KMS-11 (cell line): ENCODE measurements around the gene ZNF586.
A peak's percentile ranks its signal among the peaks of the same experiment; 100 is the strongest.
"Not testable (repeated sequence)": the region's sequence is repeated elsewhere in the genome, so short reads cannot be mapped to it uniquely, and the experiment has no call there.

Experiments used
- H2AFZ ChIP-seq: fragments of 200-600 bp; sonication (generic); 2 replicates; pipeline ENCODE4 v1.6.1; 2016; ENCODE audit warnings: antibody characterized with exemption, mixed run types, low read depth
- H3K27ac ChIP-seq: fragments of 200-600 bp; sonication (generic); 2 replicates; pipeline ENCODE4 v1.6.1; 2016; ENCODE audit warnings: mild to moderate bottlenecking, mixed run types
- H3K27me3 ChIP-seq: fragments of 200-600 bp; sonication (generic); 2 replicates; pipeline ENCODE4 v1.6.1; 2017; ENCODE audit warnings: mild to moderate bottlenecking, low read depth, mixed run types, moderate library complexity; ENCODE audit not compliant: insufficient read depth
- H3K36me3 ChIP-seq: fragments of 200-600 bp; sonication (generic); 2 replicates; pipeline ENCODE4 v1.6.1; 2017; ENCODE audit warnings: mild to moderate bottlenecking, mixed run types; ENCODE audit not compliant: insufficient read depth
- H3K4me1 ChIP-seq: fragments of 200-600 bp; sonication (generic); 2 replicates; pipeline ENCODE4 v1.6.1; 2016; ENCODE audit warnings: mild to moderate bottlenecking, low read depth, mixed run types; ENCODE audit not compliant: poor library complexity, severe bottlenecking
- H3K4me2 ChIP-seq: fragments of 200-600 bp; sonication (generic); 2 replicates; pipeline ENCODE4 v1.7.0; 2016; ENCODE audit warnings: mild to moderate bottlenecking, mixed run types
- H3K4me3 ChIP-seq: fragments of 200-600 bp; sonication (generic); IDR thresholded peaks from 2 replicates; pipeline ENCODE4 v1.6.1; 2017; ENCODE audit warnings: low read depth, low read length, mixed read lengths; ENCODE audit not compliant: insufficient read depth
- H3K79me2 ChIP-seq: fragments of 200-600 bp; sonication (generic); 2 replicates; pipeline ENCODE4 v1.6.1; 2016; ENCODE audit warnings: low read depth, mixed run types; ENCODE audit not compliant: insufficient read depth
- H3K9ac ChIP-seq: fragments of 200-600 bp; sonication (generic); 2 replicates; pipeline ENCODE4 v1.6.1; 2016; ENCODE audit warnings: mild to moderate bottlenecking, mixed run types
- H4K20me1 ChIP-seq: fragments of 200-600 bp; sonication (generic); 2 replicates; pipeline ENCODE4 v1.6.1; 2016; ENCODE audit warnings: mild to moderate bottlenecking, mixed run types; ENCODE audit not compliant: insufficient read depth
- CTCF ChIP-seq: fragments of 200-600 bp; sonication (generic); conservative IDR thresholded peaks from 2 replicates; pipeline ENCODE4 v1.6.1; 2017; ENCODE audit warnings: low read depth, mild to moderate bottlenecking, antibody characterized with exemption, low read length, moderate library complexity, mixed read lengths

Gene ZNF586

DNA sequence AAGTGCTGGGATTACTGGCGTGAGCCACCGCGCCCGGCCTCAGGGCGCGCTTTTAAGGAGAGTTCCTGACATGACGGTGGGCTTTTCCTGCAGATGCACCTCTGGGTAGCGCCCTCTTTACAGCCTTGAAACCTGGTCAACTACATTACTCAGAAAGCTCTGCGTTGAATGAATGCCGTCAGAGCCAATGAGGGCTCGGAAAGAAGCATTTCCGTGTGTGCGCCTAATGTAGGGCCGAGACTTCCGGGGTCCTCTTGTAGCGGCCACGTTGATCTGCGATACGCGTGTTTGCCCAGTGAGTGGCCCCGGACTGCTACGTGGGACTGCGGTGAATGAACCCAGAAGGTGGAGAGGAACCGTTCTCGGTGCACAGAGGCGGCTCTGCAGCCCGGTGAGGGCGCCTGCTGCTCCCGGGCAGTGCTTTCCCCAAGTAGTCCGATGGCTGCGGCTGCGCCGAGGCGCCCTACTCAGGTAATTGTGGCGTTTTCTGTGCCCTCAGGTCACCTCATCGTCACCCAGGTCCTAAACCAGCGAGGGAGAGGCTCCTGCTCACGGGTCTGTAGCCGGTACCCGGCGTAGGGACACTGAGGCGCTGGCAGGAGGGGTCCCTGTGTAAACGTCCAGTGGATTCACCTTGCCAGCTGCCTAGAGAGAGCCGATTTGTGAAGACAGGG lies 50.1 kb downstream of the ZNF586 start:
- Histone ChIP-seq H3K4me2 (peak overlapping the region; percentile 87), H3K79me2 (peaks cover 54% of the 10 kb centered on the region), H2AFZ (peak overlapping the region; percentile 89), H3K4me1 (peaks cover 7% of the 10 kb centered on the region), H3K9ac (peak overlapping the region; percentile 96), H3K27me3 (no peaks in the 10 kb centered on the region), H4K20me1 (no peaks in the 10 kb centered on the region), H3K4me3 (peak overlapping the region; percentile 36), H3K36me3 (no peaks in the 10 kb centered on the region), H3K27ac (peak overlapping the region; percentile 71)
- TF ChIP-seq CTCF = no peak

DNA sequence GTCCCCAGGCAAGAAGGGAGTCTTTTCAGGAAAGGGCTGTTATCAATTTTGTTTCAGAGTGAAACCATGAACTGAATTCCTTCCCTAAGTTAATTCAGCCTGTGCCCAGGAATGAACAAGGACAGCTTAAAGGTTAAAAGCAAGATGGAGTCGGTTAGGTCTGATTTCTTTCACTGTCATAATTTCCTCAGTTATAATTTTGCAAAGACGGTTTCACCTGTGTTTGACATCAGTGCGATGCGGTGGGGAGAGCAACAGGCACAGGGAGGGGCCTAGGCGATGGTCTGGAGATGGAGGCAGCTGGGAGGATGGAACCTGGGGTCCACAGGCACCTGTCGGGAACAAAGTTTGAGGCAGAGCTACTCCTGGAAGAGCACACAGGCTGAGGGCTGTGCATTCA lies 51.1 kb downstream of the ZNF586 start:
- Histone ChIP-seq H3K4me2 (peak overlapping the region; percentile 87), H3K27me3 (no peaks in the 10 kb centered on the region), H3K27ac (no peak overlapping the region), H3K4me1 (peaks cover 4% of the 10 kb centered on the region), H3K79me2 (peaks cover 62% of the 10 kb centered on the region), H3K9ac (peak overlapping the region; percentile 96), H4K20me1 (no peaks in the 10 kb centered on the region), H2AFZ (no peak overlapping the region; the same call in 1 of the 2 replicates), H3K36me3 (no peaks in the 10 kb centered on the region; the same call in 1 of the 2 replicates), H3K4me3 (no peak overlapping the region)
- TF ChIP-seq CTCF = no peak

GRCh38 chr19:57821095-57821494 lies 51.6 kb downstream of the ZNF586 start:
- peaks cover 66% of the 10 kb centered on the region for H3K79me2 ChIP-seq
- not testable (repeated sequence) for H3K36me3 ChIP-seq, H4K20me1 ChIP-seq, H3K9ac ChIP-seq, H3K4me1 ChIP-seq, H3K4me3 ChIP-seq, H2AFZ ChIP-seq, H3K27me3 ChIP-seq, H3K27ac ChIP-seq
- H3K4me2 ChIP-seq = peak overlapping the region; percentile 87; the same call in 1 of the 2 replicates

- not testable (repeated sequence) for H3K9ac ChIP-seq, H4K20me1 ChIP-seq, H3K27me3 ChIP-seq, H3K4me3 ChIP-seq, H3K27ac ChIP-seq, H2AFZ ChIP-seq, H3K36me3 ChIP-seq, H3K4me1 ChIP-seq, H3K4me2 ChIP-seq
- peaks cover 70% of the 10 kb centered on the region for H3K79me2 ChIP-seq
These were observed 52.0 kb downstream of the ZNF586 start for GRCh38 chr19:57821501-57821900.

DNA sequence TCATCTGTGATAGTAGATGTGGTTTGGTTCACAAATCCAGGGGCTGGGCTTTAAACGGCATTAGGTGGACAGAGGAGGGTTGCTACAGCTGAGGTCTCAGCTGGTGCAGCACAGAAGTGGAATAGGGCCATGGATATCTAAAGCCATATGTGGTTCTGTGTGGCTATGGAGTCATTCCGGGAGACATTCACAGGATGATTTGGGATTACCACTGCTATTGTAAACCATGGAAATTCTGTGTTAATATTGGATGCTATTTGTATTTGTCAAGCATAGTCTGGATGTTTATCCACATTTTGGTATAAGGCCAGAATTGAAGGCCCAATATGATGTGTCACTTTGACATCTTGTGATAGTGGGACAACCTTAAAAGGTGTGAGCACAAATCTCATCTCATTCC lies 53.7 kb downstream of the ZNF586 start:
- H3K9ac ChIP-seq, H3K4me1 ChIP-seq, H3K27ac ChIP-seq, H2AFZ ChIP-seq, H3K36me3 ChIP-seq, H4K20me1 ChIP-seq, H3K4me3 ChIP-seq, H3K4me2 ChIP-seq, H3K27me3 ChIP-seq: not testable (repeated sequence)
- peaks cover 79% of the 10 kb centered on the region for H3K79me2 ChIP-seq

DNA sequence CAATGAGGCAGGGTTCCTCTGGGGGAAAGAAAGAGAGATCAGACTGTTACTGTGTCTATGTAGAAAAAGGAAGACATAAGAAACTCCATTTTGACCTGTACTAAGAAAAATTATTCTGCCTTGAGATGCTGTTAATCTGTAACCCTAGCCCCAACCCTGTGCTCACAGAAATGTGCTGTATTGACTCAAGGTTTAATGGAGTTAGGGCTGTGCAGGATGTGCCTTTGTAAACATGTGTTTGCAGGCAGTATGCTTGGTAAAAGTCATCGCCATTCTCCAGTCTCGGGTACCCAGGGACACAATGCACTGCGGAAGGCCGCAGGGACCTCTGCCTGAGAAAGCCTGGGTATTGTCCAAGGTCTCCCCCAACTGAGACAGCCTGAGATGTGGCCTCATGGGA lies 54.1 kb downstream of the ZNF586 start:
- H3K36me3 ChIP-seq, H3K4me3 ChIP-seq, H3K4me1 ChIP-seq, H2AFZ ChIP-seq, H3K27me3 ChIP-seq, H3K9ac ChIP-seq, H4K20me1 ChIP-seq, H3K4me2 ChIP-seq, H3K27ac ChIP-seq: not testable (repeated sequence)
- peaks cover 82% of the 10 kb centered on the region for H3K79me2 ChIP-seq
